ENCODE results near the gene STX2.

STX2 gene

DNA sequence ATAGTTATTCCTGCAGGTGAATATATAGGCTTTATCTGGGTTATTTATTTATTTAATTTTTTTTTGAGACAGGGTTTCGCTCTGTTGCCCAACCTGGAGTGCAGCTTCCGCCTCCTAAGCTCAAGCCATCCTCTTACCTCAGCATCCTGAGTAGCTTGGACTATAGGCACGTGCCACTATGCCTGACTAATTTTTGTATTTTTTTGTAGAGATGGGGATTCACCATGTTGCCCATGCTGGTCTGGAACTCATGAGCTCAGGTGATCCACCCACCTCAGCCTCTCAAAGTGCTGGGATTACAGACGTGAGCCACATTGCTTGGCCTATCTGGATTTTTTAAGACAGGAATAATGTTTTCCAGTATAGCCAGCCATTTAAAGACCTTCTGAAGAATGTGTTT lies 34.8 kb upstream of the STX2 start:
- TF ChIP-seq, protein P1, sequence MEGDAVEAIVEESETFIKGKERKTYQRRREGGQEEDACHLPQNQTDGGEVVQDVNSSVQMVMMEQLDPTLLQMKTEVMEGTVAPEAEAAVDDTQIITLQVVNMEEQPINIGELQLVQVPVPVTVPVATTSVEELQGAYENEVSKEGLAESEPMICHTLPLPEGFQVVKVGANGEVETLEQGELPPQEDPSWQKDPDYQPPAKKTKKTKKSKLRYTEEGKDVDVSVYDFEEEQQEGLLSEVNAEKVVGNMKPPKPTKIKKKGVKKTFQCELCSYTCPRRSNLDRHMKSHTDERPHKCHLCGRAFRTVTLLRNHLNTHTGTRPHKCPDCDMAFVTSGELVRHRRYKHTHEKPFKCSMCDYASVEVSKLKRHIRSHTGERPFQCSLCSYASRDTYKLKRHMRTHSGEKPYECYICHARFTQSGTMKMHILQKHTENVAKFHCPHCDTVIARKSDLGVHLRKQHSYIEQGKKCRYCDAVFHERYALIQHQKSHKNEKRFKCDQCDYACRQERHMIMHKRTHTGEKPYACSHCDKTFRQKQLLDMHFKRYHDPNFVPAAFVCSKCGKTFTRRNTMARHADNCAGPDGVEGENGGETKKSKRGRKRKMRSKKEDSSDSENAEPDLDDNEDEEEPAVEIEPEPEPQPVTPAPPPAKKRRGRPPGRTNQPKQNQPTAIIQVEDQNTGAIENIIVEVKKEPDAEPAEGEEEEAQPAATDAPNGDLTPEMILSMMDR (conservative IDR thresholded peaks at IDR 0.05; ENCODE audit: low read depth, low read length): no peak
- no peak for DNase-seq (ENCODE audit: low read depth)
- peak overlapping the region; percentile 60 for H3K4me3 ChIP-seq (ENCODE audit: low read length)

DNA sequence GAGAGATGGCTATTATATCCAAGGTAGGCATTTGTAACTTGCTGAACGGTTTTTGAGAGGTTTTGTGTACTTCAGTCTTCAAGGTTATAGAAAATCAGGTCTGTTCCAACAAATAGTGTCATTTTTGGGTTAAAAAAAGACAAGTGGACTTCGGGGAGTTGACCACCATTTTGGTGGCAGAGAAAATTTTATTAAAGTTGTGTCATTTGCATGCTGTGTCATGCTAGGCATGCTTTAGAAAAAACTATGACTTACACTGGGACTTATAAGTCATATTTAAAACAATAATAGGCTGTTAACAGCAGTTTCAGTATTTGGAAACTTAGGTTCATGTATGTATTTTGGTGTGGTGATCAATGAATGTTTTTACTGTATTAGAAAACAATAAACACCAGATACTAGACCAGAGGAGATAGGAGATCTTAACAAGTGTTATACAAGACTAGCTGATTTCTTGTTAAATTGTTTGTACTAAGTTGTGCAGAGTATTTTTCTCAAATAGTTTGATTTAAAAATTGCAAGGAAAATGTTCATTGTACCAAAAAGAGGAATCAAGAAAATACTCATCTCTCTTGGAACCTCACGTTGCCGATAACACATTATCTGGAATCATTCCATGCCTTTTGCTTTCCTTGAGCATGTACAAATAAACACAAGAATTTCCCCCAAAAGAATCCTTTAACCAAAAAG lies 34.2 kb upstream of the STX2 start:
- TF ChIP-seq, protein P1 (conservative IDR thresholded peaks at IDR 0.05; ENCODE audit: low read depth, low read length): no peak
- DNase-seq (ENCODE audit: low read depth): no peak
- H3K4me3 ChIP-seq (ENCODE audit: low read length): peak overlapping the region; percentile 60

DNA sequence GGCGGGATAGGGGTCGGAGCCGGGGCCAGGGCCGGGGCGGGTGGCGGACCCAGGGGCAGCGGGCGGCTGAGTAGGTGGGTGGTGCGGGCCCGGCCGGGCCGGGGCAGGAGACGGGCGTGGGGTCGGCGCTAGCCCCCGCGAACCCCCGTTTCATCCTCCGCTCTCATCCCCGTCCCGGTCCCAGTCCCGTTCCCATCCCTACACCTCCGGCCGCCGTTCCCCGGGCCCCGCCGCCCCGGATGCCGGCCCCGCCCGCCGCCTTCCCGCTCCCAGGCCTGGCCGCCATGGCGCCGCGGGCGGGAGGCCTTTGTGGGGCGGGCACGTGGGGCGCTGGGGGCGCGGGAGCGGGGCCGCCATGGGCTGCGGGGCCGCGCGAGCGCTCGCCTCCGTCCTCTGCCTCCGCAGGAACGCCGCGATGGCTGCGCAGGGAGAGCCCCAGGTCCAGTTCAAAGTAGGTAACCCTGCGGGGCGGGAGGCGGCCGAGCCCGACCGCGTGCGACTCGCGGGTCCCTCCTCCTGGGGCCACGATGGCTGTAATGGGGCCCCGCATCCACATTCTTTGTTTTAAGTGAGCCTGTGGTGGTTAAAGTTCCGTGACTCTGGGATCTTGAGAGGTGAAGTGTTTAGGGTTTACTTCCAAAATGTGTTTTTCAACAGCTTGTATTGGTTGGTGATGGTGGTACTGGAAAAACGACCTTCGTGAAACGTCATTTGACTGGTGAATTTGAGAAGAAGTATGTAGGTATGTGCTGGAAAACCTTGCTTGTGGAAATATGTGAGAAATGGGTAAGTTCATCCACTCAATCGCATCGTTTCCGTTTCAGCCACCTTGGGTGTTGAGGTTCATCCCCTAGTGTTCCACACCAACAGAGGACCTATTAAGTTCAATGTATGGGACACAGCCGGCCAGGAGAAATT lies 33.4 kb upstream of the STX2 start:
- TF ChIP-seq, protein P1 (conservative IDR thresholded peaks at IDR 0.05; ENCODE audit: low read depth, low read length): no peak
- no peak for DNase-seq (ENCODE audit: low read depth)
- H3K4me3 ChIP-seq (ENCODE audit: low read length): peak overlapping the region; percentile 60

DNA sequence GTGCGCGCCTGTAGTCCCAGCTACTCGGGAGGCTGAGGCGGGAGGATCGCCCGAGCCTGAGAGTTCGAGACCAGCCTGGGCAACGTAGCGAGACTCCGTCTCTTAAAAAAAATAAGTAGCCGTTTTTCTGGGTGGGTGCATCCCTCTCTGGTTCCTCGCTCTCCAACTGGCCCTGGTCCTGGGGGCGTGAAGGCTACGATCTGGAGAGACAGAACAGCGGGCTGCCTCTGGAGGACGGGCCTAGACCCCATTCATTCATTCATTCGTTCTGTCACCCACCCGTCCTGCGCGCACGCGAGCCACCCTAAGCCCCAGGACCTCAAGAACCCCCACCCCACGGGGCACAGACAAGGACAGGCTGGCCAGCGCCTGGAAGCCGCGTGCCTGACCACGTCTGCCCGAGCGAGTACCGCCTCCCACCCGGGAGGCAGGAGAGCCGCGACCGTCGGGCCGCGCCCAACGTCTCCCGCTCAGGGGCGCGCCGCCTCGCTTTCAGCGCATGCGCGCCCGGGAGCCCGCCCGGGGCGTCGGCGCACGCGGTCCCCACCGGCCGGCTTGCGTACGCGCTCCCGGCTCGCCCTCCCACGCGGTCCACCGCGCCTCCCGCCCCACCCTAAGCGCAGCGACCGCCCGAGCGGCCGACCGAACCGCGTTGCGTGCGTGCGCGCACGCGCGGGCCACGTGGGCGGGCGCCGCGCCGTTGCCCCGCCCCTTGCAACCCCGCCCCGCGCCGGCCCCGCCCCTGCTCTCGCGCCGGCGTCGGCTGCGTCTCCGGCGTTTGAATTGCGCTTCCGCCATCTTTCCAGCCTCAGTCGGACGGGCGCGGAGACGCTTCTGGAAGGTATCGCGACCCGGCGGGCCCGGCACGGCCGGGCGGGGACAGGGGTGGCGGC lies 32.5 kb upstream of the STX2 start, which contains the start of gene RAN:
Gene RAN, plus strand, starts transcription at position 781 of the 893 bp plus-strand sequence. CDS start 528 bp downstream, outside the sequence.
- TF ChIP-seq, protein P1 (conservative IDR thresholded peaks at IDR 0.05; ENCODE audit: low read depth, low read length): no peak
- peak within 1 kb of the TSS; percentile 60 for H3K4me3 ChIP-seq (ENCODE audit: low read length)
- peak; percentile 61 for DNase-seq (ENCODE audit: low read depth)

DNA sequence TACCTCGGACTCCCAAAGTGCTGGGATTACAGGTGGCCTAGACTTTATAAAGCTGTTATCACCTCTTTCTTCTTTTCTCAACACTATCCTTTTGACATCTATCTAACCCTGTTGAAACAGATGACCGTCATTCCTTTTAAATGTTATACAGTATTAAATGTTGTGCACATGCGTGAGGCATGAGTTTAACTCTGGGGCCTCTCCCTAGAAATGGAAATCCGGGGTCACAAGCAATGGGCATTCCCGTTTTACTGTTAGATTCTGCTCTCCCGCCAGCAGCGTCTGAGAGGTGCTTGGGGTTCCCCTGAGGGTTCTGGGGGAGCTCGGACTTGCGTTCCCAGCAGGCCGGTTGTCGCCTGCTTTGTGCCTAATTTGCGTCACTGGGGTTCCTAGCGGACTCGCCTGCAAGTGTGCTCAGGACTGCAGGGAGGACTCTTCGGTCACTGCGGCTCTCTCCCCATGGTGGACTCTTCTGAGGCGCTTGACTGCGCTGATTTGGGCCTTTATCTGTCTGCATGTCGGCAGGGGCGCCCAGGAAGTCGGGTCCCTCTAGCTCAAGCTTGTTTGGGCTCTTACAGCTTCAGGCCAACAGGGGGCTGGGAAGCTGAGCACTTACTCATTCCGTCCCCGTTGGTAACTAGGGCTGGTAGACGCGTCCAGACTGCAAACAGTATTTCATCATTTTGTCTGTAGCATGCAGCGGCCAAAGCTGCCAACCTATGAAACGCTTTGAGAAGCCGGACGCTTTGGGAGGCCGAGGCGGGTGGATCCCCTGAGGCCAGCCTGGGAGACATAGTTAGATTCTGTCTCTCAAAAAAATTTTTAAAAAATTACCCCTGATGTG lies 31.6 kb upstream of the STX2 start:
- TF ChIP-seq, protein P1 (conservative IDR thresholded peaks at IDR 0.05; ENCODE audit: low read depth, low read length): peak; percentile 76
- peak; percentile 85 for DNase-seq (ENCODE audit: low read depth)
- peak overlapping the region; percentile 54 for H3K4me3 ChIP-seq (ENCODE audit: low read length)

DNA sequence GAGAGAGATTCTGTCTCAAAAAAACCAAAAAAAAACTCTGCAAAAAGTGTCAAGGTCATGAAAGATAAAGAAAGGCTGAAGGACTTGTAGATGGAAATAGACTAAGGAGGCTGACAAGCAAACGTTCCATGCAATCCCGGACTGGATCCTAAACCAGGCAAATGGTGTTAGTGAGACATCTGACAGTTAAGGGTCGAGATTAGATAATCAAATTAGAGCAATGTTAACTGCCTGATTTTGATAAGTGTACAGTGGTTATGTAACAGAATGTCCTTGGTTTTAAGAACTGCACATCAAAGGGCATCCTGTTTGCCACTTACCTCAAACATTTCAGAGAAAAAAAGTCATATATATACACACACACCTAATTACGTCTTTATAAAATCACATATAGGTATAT lies 29.4 kb upstream of the STX2 start:
- DNase-seq (ENCODE audit: low read depth): no peak
- TF ChIP-seq, protein P1 (conservative IDR thresholded peaks at IDR 0.05; ENCODE audit: low read depth, low read length): no peak
- no peak overlapping the region for H3K4me3 ChIP-seq (ENCODE audit: low read length)
